Activated effector memory CD4-positive, alpha-beta T cell treated with anti-CD3 and anti-CD28 coated beads, Interleukin-2, amount 50 U/mL, for 16 hours (primary cell): ENCODE data around the gene CT45A8.
"Not testable (repeated sequence)": the region's sequence is repeated elsewhere in the genome, so short reads cannot be mapped to it uniquely, and the experiment has no call there.

Experiments used
- DNase-seq: peaks from one replicate; pipeline ENCODE4 v3.0.0-alpha.2; 2020

The CT45A8 gene, protein sequence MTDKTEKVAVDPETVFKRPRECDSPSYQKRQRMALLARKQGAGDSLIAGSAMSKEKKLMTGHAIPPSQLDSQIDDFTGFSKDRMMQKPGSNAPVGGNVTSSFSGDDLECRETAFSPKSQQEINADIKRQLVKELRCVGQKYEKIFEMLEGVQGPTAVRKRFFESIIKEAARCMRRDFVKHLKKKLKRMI

DNA sequence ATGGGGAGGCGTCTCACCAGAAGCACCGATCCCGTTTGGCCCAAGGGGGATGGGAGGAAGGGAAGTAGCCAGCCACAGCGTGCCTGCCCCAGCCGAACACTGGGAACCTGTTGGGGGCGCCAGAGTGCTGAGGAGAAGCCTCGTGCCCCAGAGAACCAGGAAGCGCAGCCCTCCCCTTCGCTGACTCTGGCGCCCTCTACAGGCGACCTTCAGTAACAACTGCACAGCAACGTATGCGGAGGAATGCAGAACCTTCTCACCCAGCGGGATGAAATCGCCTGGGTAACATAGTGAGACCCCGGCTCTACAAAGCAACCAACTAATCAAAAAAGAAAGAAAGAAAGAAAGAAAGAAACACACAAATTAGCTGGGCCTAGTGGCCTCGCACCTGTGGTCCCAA lies at the start of gene CT45A8:
Gene CT45A8, minus strand, starts transcription at position 101 of the 400 bp plus-strand sequence. CDS start 3,755 bp downstream, outside the sequence.
- not testable (repeated sequence) for DNase-seq

DNA sequence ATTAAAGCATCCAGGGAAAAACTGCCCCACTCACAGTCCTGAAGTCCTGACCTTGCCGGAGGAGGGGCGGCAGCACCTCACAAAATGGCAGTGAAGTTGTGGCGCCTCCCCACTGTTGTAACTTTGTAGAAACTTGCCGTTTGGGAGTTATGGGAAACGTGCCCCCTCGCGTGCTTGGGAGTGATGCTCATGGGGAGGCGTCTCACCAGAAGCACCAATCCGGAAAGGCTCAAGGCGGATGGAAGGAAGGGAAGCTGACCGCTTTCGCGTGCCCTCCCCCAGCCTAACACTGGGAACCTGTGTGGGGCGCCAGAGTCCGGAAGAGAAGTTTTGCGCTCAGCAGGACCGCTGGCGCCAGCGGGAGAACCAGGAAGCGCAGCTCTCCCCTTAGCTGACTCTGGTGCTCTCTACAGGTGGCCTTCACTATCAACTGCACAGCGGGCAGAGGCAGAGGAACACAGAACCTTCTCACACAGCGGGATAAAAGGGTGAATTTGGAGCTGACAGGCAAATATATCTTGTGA lies 39.0 kb upstream of the CT45A8 start, which contains the start of the genes CT45A10 and SAGE1:
Gene CT45A10, minus strand, starts transcription at position 151 of the 524 bp plus-strand sequence. CDS start 8,100 bp downstream, outside the sequence.
Gene SAGE1, plus strand, starts transcription at position 423 of the 524 bp plus-strand sequence. CDS start 2,527 bp downstream, outside the sequence.
- no peak for DNase-seq

DNA sequence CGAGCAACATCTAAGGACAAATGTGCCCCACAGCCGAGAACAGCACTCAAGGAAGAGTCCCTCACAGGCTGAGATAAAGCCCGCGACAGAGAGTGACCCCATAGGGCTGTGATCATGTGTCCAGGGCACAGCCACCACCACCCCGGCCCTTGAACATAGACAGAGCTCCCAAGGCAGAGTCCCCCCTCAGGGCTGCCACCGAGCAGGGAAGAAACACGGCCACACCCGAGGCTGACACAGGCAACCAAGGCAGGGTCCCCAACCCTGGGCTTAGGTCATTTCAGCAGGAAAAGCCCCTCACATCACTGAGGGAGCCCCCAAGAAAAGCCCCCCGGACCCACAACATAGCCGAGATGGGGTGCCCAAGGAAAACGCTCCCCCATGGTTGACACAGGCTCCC lies 38.4 kb upstream of the CT45A8 start:
- DNase-seq: no peak

DNA sequence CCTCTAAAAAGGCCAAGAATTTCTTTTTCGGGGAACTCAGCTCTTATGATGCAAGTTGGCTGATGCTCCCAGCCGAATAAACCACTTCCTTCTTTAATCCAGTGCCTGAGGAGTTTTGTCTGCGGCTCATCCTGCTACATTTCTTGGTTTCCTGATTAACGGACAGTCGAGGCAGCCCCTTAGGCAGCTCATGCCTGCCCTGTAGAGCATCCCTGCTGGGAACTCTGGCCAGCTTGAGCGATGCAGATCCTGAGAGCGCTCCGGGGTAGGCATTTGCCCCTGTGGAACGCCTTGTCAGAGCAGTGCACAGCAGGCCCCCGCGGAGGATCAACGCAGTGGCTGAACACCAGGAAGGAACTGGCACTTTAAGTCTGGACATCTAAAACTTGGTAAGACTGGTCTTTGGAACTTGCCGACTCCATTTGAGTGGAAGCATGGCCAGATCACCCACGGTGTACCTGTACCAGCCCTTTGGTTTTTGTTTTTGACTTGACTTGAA lies 35.8 kb upstream of the CT45A8 start:
- no peak for DNase-seq

DNA sequence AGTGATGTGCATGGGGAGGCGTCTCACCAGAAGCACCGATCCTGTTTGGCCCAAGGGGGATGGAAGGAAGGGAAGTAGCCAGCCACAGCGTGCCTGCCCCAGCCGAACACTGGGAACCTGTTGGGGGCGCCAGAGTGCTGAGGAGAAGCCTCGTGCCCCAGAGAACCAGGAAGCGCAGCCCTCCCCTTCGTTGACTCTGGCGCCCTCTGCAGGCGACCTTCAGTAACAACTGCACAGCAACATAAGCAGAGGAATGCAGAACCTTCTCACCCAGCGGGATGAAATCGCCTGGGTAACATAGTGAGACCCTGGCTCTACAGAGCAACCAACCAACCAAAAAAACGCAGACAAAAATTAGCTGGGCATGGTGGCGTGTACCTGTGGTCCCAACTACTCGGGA lies 34.6 kb upstream of the CT45A8 start:
- peak; percentile 63 for DNase-seq

DNA sequence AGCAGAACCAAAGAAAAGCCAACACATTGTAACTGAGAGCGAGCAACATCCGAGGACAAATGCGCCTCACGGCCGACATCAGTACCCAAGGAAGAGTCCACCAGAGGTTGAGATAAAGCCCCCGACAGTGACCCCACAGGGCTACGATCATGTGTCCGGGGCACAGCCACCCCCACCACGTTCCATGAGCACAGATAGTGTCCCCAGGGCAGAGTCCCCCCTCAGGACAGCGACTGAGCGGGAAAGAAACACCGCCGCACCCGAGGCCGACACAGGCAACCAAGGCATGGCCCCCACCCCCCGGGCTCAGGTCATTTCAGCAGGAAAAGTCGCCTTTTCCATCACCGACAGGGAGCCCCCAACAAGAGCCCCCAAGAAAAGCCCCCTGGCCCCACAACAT lies 33.9 kb upstream of the CT45A8 start:
- not testable (repeated sequence) for DNase-seq

DNA sequence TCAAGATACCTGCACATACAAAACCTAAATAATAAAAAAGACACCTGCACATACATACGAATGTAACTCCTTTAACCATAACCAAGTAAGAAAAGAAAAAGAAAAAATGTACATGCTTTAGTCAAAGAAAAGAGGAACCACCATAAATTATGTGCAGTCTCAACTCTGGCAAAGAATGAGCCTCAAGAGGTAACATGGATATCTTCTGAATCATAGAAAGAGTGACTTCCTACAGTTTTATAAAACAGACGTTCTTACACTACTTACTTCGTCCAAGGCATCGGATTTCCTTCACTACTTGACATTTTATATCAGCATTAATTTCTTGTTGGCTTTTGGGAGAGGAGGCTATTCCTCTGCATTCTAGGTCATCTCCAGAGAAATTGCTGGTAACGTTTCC lies 28.4 kb upstream of the CT45A8 start:
- not testable (repeated sequence) for DNase-seq

DNA sequence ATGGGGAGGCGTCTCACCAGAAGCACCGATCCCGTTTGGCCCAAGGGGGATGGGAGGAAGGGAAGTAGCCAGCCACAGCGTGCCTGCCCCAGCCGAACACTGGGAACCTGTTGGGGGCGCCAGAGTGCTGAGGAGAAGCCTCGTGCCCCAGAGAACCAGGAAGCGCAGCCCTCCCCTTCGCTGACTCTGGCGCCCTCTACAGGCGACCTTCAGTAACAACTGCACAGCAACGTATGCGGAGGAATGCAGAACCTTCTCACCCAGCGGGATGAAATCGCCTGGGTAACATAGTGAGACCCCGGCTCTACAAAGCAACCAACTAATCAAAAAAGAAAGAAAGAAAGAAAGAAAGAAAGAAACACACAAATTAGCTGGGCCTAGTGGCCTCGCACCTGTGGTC lies 17.4 kb upstream of the CT45A8 start, which contains the start of gene CT45A9:
Gene CT45A9, minus strand, starts transcription at position 101 of the 400 bp plus-strand sequence. CDS start 3,751 bp downstream, outside the sequence.
- DNase-seq: not testable (repeated sequence)

DNA sequence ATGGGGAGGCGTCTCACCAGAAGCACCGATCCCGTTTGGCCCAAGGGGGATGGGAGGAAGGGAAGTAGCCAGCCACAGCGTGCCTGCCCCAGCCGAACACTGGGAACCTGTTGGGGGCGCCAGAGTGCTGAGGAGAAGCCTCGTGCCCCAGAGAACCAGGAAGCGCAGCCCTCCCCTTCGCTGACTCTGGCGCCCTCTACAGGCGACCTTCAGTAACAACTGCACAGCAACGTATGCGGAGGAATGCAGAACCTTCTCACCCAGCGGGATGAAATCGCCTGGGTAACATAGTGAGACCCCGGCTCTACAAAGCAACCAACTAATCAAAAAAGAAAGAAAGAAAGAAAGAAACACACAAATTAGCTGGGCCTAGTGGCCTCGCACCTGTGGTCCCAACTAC lies 17.2 kb downstream of the CT45A8 start, which contains the start of gene CT45A7:
Gene CT45A7, minus strand, starts transcription at position 101 of the 400 bp plus-strand sequence. CDS start 3,747 bp downstream, outside the sequence.
- not testable (repeated sequence) for DNase-seq

DNA sequence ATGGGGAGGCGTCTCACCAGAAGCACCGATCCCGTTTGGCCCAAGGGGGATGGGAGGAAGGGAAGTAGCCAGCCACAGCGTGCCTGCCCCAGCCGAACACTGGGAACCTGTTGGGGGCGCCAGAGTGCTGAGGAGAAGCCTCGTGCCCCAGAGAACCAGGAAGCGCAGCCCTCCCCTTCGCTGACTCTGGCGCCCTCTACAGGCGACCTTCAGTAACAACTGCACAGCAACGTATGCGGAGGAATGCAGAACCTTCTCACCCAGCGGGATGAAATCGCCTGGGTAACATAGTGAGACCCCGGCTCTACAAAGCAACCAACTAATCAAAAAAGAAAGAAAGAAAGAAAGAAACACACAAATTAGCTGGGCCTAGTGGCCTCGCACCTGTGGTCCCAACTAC lies 34.4 kb downstream of the CT45A8 start, which contains the start of gene CT45A2:
Gene CT45A2, minus strand, starts transcription at position 101 of the 400 bp plus-strand sequence. CDS start 3,747 bp downstream, outside the sequence.
- not testable (repeated sequence) for DNase-seq

DNA sequence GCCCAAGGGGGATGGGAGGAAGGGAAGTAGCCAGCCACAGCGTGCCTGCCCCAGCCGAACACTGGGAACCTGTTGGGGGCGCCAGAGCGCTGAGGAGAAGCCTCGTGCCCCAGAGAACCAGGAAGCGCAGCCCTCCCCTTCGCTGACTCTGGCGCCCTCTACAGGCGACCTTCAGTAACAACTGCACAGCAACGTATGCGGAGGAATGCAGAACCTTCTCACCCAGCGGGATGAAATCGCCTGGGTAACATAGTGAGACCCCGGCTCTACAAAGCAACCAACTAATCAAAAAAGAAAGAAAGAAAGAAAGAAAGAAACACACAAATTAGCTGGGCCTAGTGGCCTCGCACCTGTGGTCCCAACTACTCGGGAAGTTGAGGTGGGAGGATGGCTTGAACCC lies 51.7 kb downstream of the CT45A8 start, which contains the start of gene CT45A6:
Gene CT45A6, minus strand, starts transcription at position 101 of the 400 bp plus-strand sequence. CDS start 3,794 bp downstream, outside the sequence.
- DNase-seq: not testable (repeated sequence)
